Loucy (cell line): ENCODE results near the gene SCAPER.

Experiments
- H2AFZ ChIP-seq: fragments of 200-600 bp; sonication (generic); 2 replicates; pipeline ENCODE4 v1.6.0; 2016; ENCODE audit warnings: antibody characterized with exemption, mild to moderate bottlenecking, low read length, moderate library complexity
- H3F3A ChIP-seq: fragments of 200-600 bp; 2 replicates; pipeline ENCODE4 v1.6.0; 2016; ENCODE audit warnings: antibody characterized with exemption, low read depth, mild to moderate bottlenecking
- H3K27me3 ChIP-seq: fragments of 200-600 bp; sonication (generic); 2 replicates; pipeline ENCODE4 v1.6.1; 2014; ENCODE audit warnings: low read length, mild to moderate bottlenecking; ENCODE audit not compliant: insufficient read depth, poor library complexity, severe bottlenecking
- H3K36me3 ChIP-seq: fragments of 200-600 bp; sonication (generic); 2 replicates; pipeline ENCODE4 v1.6.1; 2016; ENCODE audit warnings: low read length; ENCODE audit not compliant: insufficient read depth
- H3K4me1 ChIP-seq: fragments of 200-600 bp; sonication (generic); 2 replicates; pipeline ENCODE4 v1.5.1; 2014; ENCODE audit warnings: low read length, mild to moderate bottlenecking; ENCODE audit not compliant: insufficient read depth, poor library complexity, severe bottlenecking
- H3K4me2 ChIP-seq: fragments of 200-600 bp; sonication (generic); 2 replicates; pipeline ENCODE4 v1.6.0; 2014; ENCODE audit warnings: antibody characterized with exemption, low read length, low read depth, mild to moderate bottlenecking; ENCODE audit not compliant: poor library complexity, severe bottlenecking
- H3K4me3 ChIP-seq: fragments of 200-600 bp; sonication (generic); 2 replicates; pipeline ENCODE4 v1.5.1; 2014; ENCODE audit warnings: low read length, mild to moderate bottlenecking, mixed read lengths; ENCODE audit not compliant: poor library complexity, severe bottlenecking
- H3K79me2 ChIP-seq: fragments of 200-600 bp; sonication (generic); 2 replicates; pipeline ENCODE4 v1.6.1; 2014; ENCODE audit warnings: low read length; ENCODE audit not compliant: insufficient read depth
- H3K9ac ChIP-seq: fragments of 200-600 bp; sonication (generic); 2 replicates; pipeline ENCODE4 v1.6.0; 2014; ENCODE audit warnings: mild to moderate bottlenecking, low read depth, low read length, moderate library complexity; ENCODE audit not compliant: poor library complexity, severe bottlenecking
- H3K9me2 ChIP-seq: fragments of 200-600 bp; sonication (generic); replicated peaks from 2 replicates; pipeline ENCODE4 v1.6.1; 2016; ENCODE audit warnings: low read depth, low read length, mixed read lengths
- H3K9me3 ChIP-seq: fragments of 200-600 bp; sonication (generic); 2 replicates; pipeline ENCODE4 v1.6.1; 2014; ENCODE audit warnings: mild to moderate bottlenecking, antibody characterized with exemption, low read length, low read depth; ENCODE audit not compliant: insufficient read depth
- H4K20me1 ChIP-seq: fragments of 200-600 bp; sonication (generic); 2 replicates; pipeline ENCODE4 v1.6.0; 2014; ENCODE audit warnings: antibody characterized with exemption, low read length, mild to moderate bottlenecking; ENCODE audit not compliant: insufficient read depth, poor library complexity, severe bottlenecking
- CTCF ChIP-seq: fragments of 200-600 bp; sonication (generic); conservative IDR thresholded peaks from 2 replicates; pipeline ENCODE4 v1.5.1; 2014; ENCODE audit warnings: mild to moderate bottlenecking, antibody characterized with exemption, low read length
- EZH2phosphoT487 ChIP-seq: fragments of 200-600 bp; IDR thresholded peaks from 2 replicates; pipeline ENCODE4 v1.6.1; 2018; ENCODE audit warnings: antibody characterized with exemption, mild to moderate bottlenecking, moderate library complexity, borderline replicate concordance

The SCAPER gene

GRCh38 chr15:76637166-76637565 lies 268.0 kb downstream of the SCAPER start:
- no peak overlapping the region for H3K4me3 ChIP-seq
- H3K4me1 ChIP-seq = no peaks in the 10 kb centered on the region
- H3K79me2 ChIP-seq = no peaks in the 10 kb centered on the region
- H4K20me1 ChIP-seq = no peaks in the 10 kb centered on the region
- TF ChIP-seq EZH2phosphoT487 (no peak), CTCF (no peak)
- no peaks in the 10 kb centered on the region for H3K27me3 ChIP-seq
- H2AFZ ChIP-seq = no peak overlapping the region
- H3K36me3 ChIP-seq = no peaks in the 10 kb centered on the region
- H3K9ac ChIP-seq = no peak overlapping the region
- H3F3A ChIP-seq = no peaks in the 10 kb centered on the region
- peaks cover 13% of the 10 kb centered on the region; the same call in 1 of the 2 replicates for H3K9me3 ChIP-seq
- H3K9me2 ChIP-seq = no peaks in the 10 kb centered on the region
- no peak overlapping the region for H3K4me2 ChIP-seq

GRCh38 chr15:76636059-76636458 lies 269.1 kb downstream of the SCAPER start:
- H3K9me2 ChIP-seq = no peaks in the 10 kb centered on the region
- H3K9ac ChIP-seq = no peak overlapping the region
- H3K36me3 ChIP-seq = no peaks in the 10 kb centered on the region
- no peaks in the 10 kb centered on the region for H3K4me1 ChIP-seq
- peaks cover 13% of the 10 kb centered on the region; the same call in 1 of the 2 replicates for H3K9me3 ChIP-seq
- no peak overlapping the region for H3K4me2 ChIP-seq
- H3K4me3 ChIP-seq = no peak overlapping the region
- H2AFZ ChIP-seq = no peak overlapping the region
- H3K79me2 ChIP-seq = no peaks in the 10 kb centered on the region
- no peaks in the 10 kb centered on the region for H4K20me1 ChIP-seq
- TF ChIP-seq EZH2phosphoT487 (no peak), CTCF (no peak)
- H3K27me3 ChIP-seq = no peaks in the 10 kb centered on the region
- H3F3A ChIP-seq = no peaks in the 10 kb centered on the region

GRCh38 chr15:76626611-76627010 lies 278.5 kb downstream of the SCAPER start:
- H3K9ac ChIP-seq = no peak overlapping the region
- no peak for TF ChIP-seq EZH2phosphoT487
- no peak for TF ChIP-seq CTCF
- no peaks in the 10 kb centered on the region for H3K4me1 ChIP-seq
- no peak overlapping the region for H3K4me2 ChIP-seq
- no peaks in the 10 kb centered on the region for H3K36me3 ChIP-seq
- H3K9me3 ChIP-seq = no peaks in the 10 kb centered on the region
- no peaks in the 10 kb centered on the region for H4K20me1 ChIP-seq
- no peak overlapping the region for H2AFZ ChIP-seq
- H3K9me2 ChIP-seq = no peaks in the 10 kb centered on the region
- no peak overlapping the region for H3K4me3 ChIP-seq
- H3F3A ChIP-seq = no peaks in the 10 kb centered on the region
- no peaks in the 10 kb centered on the region for H3K27me3 ChIP-seq
- no peaks in the 10 kb centered on the region for H3K79me2 ChIP-seq
